ENCODE results near the gene ZBTB11.
"Not testable (repeated sequence)": the region's sequence is repeated elsewhere in the genome, so short reads cannot be mapped to it uniquely, and the experiment has no call there.

The ZBTB11 gene

DNA sequence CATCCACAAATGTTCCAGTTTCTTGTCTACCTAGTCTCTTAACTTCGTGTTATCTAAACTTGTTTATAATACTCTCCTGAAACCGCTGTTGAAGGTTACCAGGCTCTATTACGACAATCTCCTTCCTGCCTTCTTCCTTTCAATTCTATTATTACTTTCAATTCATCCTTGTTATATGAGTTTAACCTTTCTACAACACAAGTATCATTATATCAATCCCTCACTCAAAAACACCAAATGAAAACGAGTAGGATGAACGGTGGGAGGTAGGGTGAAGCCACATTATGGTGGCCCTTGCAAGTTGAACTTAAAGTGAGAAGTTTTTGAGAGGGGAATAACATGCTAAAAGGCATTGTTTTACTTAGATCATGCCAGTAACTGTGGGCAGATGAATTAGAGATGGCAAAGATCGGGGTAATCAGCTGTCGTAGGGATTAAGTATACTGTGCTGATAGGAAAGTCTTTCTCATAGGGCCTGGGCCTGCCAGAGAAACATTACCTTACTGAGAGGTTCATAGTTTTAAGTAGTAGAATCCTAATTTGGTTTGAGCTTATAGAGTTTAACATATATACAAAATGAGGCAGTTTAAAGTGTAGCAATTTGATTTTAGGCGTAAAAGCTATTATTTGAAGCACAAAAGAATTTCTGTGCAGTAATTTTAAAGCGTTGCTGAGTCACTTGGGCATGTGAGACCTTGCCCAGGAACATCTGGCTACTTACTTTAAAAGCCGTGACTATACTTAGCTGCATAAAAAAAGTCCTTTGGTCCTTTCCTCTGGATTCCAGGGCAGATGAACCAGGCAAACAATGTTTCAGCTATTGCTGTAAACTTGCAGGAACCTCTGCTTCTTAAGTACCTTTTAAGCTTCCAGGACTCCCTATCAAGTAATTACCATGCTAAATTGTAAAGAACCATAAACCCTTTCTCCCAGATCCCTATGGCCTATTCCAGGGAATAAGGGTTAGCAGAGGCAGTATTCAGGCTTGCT is 44.2 kb upstream of the ZBTB11 start:
- DNase-seq (ENCODE audit: low read depth) = no peak
- in situ Hi-C loops (cut with HindIII; ENCODE audit: low sequenced_read_pairs) = no loop called here
- no peak overlapping the region for H3K4me3 ChIP-seq (ENCODE audit: low read depth, low read length)
- TF ChIP-seq, protein P1, sequence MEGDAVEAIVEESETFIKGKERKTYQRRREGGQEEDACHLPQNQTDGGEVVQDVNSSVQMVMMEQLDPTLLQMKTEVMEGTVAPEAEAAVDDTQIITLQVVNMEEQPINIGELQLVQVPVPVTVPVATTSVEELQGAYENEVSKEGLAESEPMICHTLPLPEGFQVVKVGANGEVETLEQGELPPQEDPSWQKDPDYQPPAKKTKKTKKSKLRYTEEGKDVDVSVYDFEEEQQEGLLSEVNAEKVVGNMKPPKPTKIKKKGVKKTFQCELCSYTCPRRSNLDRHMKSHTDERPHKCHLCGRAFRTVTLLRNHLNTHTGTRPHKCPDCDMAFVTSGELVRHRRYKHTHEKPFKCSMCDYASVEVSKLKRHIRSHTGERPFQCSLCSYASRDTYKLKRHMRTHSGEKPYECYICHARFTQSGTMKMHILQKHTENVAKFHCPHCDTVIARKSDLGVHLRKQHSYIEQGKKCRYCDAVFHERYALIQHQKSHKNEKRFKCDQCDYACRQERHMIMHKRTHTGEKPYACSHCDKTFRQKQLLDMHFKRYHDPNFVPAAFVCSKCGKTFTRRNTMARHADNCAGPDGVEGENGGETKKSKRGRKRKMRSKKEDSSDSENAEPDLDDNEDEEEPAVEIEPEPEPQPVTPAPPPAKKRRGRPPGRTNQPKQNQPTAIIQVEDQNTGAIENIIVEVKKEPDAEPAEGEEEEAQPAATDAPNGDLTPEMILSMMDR (IDR thresholded peaks at IDR 0.05; ENCODE audit: low read depth, low read length, missing control alignments) = no peak

- H3K4me3 ChIP-seq (ENCODE audit: low read depth, low read length) = no peak overlapping the region
- in situ Hi-C loops (cut with HindIII; ENCODE audit: low sequenced_read_pairs) = no loop called here
- DNase-seq (ENCODE audit: low read depth) = no peak
- TF ChIP-seq, protein P1 (IDR thresholded peaks at IDR 0.05; ENCODE audit: low read depth, low read length, missing control alignments) = no peak
Observed at GRCh38 chr3:101719604-101720185, 42.8 kb upstream of the ZBTB11 start.

GRCh38 chr3:101718455-101718854 is 41.5 kb upstream of the ZBTB11 start:
- no peak overlapping the region for H3K4me3 ChIP-seq (ENCODE audit: low read depth, low read length)
- in situ Hi-C loops (cut with HindIII; ENCODE audit: low sequenced_read_pairs) = no loop called here
- no peak for DNase-seq (ENCODE audit: low read depth)
- TF ChIP-seq, protein P1 (IDR thresholded peaks at IDR 0.05; ENCODE audit: low read depth, low read length, missing control alignments) = no peak

GRCh38 chr3:101709126-101709525 is 32.2 kb upstream of the ZBTB11 start:
- in situ Hi-C loops (cut with HindIII; ENCODE audit: low sequenced_read_pairs) = no loop called here
- DNase-seq (ENCODE audit: low read depth) = no peak
- no peak overlapping the region for H3K4me3 ChIP-seq (ENCODE audit: low read depth, low read length)
- TF ChIP-seq, protein P1 (IDR thresholded peaks at IDR 0.05; ENCODE audit: low read depth, low read length, missing control alignments) = no peak

- in situ Hi-C loops (cut with HindIII; ENCODE audit: low sequenced_read_pairs); DNase-seq (ENCODE audit: low read depth); H3K4me3 ChIP-seq (ENCODE audit: low read depth, low read length): not testable (repeated sequence)
Observed at GRCh38 chr3:101704639-101705038, 27.7 kb upstream of the ZBTB11 start.

DNA sequence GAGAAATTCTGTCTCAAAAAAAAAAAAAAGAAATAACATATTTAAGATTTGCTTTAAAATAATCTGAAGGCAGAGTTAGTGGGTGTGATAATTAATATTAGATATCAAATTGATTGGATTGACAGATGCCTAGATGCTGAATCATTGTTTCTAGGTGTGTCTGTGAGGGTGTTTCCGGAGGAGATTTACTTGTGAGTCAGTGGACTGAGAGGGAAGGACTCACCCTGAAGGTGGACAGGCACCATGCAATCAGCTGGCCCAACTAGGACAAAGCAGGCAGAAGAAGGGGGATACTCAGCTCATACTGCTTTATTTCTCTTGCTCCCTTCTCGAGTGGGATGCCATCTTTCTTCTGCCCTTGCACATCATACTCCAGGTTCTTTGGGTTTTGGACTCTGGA is 26.2 kb upstream of the ZBTB11 start:
- no peak for DNase-seq (ENCODE audit: low read depth)
- in situ Hi-C loops (cut with HindIII; ENCODE audit: low sequenced_read_pairs) = no loop called here
- H3K4me3 ChIP-seq (ENCODE audit: low read depth, low read length) = no peak overlapping the region
- TF ChIP-seq, protein P1 (IDR thresholded peaks at IDR 0.05; ENCODE audit: low read depth, low read length, missing control alignments) = no peak

DNA sequence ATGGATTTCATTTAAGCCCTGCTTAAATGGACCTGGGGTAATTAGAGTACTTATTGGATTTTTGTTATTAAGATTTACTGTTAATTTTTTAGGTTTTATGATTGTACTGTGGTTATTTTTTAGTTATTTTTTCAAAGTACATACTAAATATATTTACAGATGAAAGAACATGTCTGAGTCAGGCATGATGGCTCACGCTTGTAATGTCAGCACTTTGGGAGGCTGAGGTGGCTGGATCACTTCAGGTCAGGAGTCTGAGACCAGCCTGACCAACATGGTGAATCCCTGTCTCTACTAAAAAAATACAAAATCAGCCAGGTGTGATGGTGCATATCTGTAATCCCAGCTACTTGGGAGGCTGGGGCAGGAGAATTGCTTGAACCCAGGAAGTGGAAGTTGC is 25.8 kb upstream of the ZBTB11 start:
- TF ChIP-seq, protein P1 (IDR thresholded peaks at IDR 0.05; ENCODE audit: low read depth, low read length, missing control alignments) = no peak
- H3K4me3 ChIP-seq (ENCODE audit: low read depth, low read length) = no peak overlapping the region
- DNase-seq (ENCODE audit: low read depth) = no peak
- in situ Hi-C loops (cut with HindIII; ENCODE audit: low sequenced_read_pairs) = no loop called here
